IPS DF 19.7 (cell line): ENCODE data around the gene SLC38A10.

Source experiments
- DNase-seq: peaks from one replicate; pipeline ENCODE4 v3.0.0-alpha.2; 2013; ENCODE audit warnings: low read depth, low spot score

SLC38A10 gene

DNA sequence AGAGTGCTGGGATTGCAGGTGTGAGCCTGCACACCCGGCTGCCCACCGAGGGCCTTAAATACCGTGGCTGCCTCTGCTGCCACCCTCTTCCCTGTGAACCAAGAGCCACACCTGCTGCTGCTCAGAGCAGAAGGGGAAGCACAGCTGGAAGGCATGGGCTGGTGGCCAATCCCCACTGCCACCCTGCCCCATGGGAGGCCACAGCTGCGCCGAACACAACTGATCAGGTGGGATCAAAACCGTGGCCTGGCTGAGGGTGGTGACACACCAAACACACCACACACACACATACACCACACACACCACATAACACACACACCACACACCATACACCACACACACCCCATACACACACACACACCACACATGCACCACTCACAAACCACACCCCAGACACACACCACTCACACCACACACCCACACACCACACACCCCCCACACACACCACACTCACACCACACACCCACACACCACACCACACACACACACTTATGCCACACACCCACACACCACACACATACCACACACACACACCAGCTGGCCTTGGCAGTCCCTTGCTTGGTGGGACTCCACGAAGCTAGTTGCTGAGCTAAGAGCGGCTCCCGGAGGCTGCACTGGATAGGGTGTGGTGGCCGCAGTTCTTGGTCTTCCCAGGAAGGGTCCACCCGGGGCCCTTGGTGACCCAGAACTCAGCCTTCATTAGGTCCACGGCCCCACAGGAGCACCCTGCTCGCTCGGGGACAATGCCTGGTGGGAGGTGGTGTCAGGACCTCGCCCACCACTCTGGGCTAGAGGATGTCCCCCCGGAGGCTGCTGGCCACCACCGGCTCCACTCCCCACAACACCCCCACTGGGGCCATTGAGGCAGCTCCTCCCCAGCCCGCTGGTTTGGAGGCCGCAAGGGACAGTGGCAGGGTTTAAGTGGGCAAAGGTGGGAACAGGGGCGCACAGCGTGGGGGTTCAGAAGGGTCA lies 87.2 kb downstream of the SLC38A10 start:
- DNase-seq: no peak

DNA sequence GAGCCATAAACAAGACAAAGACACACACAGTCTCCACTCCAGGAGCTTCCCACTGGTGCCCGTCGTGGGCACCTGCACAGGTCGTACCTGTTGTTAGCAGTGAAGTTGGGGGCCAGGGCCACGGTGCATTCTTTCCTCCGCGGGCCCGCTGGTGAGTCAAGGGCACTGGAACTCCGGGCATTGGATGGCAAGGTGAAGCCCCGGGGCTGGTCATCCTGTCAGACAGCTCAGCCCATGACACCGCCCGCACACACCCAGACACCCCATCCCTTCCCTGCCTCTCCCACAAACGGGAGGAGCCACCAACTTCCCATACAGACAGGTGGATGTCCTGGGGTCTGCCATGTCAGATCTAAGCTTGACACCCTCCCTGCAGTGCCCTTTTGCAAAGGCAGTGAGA lies 88.5 kb downstream of the SLC38A10 start:
- no peak for DNase-seq

DNA sequence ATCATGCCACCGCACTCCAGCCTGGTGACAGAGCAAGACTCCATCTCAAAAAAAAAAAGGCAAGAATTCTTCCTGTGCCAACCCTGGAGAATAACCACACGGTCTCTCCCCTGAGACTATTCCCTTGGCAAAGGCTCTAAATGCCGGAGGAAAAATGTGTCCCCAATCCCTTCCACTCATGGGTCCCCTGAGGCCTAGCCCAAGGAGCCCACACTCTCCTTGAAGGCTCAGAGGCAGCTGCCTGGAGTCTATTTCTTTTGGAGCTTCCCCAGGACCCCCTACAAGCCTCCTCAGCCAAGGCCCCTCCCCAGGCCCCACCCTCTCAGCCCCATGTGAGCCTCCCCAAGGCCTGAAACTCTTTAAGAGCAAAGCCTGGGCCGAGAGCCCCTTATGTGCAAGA lies 88.9 kb downstream of the SLC38A10 start:
- DNase-seq: no peak

DNA sequence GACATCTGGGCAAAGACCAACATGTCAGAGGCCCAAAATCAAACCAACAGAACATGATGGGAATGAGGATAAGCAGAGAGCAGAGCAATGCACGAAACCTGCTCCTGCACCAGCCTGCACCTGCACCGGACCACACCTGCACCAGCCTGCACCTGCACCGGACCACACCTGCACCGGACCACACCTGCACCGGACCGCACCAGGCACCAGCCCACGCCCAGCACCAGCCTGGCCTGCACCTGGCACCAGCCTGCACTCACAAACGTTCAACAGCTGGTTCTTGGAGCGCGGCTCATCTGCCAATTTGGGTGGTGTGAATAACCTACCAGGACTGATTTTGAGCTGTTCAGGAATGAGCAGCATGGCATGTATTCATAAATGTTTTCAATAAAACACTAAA lies 90.5 kb downstream of the SLC38A10 start:
- DNase-seq: no peak

DNA sequence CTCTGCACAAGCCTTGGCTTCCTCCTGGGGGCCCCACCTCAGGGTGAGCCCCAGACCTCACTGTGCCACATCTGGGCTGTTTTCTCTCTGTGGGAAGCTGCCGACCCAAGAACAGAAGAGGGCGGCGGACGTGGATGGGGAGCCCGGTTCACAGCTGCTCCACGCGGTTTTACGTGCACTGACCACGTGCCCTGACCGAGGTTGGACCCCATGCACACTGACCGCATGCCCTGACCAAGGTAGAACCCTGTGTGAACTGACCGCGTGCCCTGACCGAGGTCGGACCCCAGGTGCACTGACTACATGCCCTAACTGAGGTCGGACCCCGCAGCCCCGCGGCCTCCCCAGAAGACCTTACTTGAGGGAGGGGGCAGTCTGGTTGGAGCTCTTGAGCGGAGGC lies 92.0 kb downstream of the SLC38A10 start:
- no peak for DNase-seq

DNA sequence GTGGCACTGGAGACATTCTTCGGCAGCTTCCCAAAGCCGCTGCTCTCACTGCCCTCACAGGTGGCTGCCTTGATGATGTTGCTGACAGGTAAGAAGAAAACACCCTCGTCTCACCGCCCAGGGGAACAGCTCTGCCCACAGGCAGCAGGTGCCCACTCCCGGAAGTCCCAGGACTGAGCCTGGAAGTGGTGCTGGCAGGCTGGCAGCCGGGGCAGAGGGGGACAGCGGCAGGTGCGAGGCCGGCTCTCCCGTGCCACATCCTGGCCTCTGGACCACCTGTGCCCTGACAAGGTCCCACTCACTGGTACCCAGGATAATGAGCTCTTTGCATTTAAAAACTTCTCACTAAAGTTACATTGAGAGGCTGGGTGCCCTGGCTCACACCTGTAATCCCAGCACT lies 92.8 kb downstream of the SLC38A10 start:
- DNase-seq: no peak

DNA sequence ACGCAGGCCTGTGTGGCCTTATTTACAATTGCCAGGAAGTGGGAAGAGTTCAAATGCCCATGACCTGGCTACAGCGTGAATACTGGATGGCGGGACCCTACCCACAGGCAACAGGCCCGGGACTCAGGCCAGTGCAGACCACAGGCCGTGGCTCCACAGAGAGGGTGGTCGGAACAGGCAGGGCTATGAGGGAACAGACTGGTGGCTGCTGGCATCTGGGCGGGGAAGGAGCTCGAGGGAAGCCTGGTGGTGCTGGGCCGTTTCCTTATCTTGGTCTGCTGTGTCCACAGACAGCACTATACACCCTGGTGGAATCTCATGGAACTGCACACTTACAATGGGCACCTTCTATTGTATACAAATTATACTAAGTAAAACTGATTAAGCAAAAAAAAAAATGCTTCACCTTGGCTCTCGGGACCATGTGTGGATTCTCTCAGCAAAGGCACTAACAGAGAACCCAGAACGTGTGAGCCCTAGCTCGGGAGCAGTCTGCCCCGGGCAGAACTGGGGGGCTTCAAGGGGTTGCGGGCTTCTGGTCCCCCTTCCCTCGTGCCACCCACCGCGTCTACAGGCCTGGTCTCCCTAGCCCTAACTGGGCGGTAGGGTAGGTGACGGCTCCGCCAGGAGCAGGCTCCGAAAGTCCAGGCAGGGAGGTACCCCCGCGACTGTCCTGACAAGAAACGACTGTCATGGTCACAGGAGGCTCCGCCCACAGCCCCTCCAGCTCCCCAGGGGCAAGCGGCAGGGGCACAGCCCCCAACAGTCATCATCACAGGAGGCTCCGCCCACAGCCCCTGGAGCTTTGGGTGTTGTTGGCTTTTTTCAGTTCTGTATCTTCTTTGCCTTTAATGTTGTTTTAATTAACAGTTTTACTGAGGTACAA lies 94.2 kb downstream of the SLC38A10 start:
- DNase-seq: no peak

DNA sequence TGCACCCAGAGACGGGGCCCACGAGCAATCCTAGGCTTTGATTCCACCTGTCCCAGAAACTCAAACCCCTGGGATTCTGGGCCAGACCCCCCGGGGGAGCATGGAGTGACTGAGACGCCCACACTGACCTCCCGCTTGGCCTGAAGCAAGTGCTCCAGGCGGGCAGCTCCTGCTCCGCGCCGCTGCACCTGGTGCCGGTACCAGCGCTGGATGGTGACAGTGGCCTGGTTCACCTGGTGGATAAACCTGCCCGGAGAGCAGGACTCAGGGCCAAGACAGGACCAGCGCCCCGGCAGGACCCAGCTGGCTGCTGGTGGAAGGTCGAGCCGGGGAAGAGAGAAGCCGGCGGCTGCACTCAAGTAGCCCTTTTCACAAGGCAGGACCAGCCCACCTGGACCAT lies 94.9 kb downstream of the SLC38A10 start:
- no peak for DNase-seq

DNA sequence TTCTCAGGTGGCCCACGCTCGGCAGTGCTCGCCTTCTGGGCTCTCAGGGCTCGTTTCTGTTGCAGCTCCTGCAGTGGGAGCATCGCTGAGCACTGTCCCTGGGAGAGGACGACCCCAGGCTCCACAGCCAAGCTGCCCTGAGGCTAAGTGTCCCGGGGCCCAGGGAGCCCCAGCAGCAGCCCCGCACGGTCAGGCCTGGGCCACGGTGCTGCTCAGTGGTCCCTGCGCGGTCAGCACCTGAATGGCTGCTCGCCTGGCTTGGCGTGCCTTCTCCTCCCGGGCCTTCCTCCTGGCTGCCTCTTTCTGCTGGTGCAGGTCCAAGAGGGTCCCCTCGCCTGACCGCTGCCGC lies 95.7 kb downstream of the SLC38A10 start:
- DNase-seq: no peak

DNA sequence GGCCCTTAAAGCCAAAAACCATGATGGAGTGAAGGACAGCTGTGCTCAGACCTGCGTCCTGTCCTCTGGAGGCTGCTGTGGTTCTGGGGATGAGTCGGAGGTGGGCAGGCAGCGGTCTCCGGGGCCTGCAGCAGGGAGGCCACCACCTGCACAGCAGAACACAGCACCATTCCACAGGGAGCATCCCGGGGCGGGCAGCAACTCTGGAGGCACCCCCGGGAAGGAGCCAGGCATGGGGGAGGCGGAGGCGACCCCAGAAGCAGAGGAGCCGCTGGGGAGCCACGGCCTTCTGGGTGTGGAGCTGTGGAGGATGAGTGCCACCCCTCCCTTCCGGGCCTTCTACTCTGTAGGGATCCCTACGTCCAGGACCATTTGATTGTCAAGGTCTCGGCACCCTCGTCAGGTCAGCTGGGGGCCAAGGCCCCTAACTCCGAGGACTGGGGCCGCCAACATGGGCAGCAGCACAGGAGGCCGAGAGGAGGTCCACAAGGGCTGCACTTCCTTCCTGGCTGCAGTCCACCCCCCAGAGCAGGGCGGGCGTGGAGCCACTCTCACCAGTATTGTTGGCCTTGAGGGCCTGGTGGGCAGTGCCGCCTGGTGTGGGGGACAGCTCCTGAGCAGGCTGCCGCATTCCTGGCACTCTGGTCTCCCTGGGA lies 96.2 kb downstream of the SLC38A10 start:
- no peak for DNase-seq

DNA sequence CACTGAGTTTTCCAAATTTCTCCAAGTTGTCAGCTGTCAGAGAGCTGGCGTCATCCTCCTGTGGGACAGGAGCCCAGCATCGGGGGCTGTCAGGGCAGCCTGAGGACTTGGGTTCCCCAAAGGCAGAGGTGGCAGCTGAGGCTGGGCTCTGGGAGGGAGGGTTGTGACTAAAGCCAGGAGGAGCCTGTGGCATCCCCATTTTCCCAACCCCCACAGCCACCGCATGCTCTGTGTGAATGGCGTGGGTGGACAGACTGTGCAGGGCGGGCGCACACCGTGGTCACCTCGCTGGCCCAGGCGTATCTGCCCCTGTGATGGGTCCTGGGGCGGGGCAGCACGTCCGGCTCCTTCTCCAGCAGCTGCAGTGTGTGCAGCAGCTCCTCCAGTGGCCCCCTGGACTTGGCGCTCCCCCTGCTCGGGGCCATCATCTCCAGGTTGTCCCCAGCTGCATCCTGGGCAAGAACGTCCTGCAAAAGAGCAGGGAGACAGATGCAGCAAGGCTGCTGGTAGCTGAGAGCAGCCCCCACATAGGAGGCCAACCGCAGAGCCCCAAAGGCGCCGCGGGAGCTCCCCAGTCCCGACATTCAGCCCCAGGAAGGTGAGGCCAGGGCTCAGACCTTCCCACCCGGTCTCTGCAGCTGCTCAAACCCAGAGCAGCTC lies 97.1 kb downstream of the SLC38A10 start:
- DNase-seq: no peak

DNA sequence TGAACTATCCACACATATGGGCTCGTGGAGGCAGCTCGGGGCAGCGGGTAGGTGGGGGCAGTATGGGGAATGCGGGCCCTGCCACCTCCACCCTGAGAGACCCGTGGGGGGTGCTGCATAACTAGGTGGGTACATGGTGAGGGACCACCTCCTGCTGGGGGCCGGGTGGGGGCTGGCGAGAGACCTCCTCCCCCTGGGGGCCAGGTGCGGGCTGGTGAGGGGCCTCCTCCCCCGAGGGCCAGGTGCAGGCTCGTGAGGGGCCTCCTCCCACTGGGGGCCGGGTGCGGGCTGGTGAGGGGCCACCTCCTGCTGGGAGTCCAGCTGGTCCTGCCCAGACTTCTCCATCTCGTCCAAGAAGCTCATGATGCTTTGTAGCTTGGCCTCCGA lies 97.7 kb downstream of the SLC38A10 start:
- no peak for DNase-seq

DNA sequence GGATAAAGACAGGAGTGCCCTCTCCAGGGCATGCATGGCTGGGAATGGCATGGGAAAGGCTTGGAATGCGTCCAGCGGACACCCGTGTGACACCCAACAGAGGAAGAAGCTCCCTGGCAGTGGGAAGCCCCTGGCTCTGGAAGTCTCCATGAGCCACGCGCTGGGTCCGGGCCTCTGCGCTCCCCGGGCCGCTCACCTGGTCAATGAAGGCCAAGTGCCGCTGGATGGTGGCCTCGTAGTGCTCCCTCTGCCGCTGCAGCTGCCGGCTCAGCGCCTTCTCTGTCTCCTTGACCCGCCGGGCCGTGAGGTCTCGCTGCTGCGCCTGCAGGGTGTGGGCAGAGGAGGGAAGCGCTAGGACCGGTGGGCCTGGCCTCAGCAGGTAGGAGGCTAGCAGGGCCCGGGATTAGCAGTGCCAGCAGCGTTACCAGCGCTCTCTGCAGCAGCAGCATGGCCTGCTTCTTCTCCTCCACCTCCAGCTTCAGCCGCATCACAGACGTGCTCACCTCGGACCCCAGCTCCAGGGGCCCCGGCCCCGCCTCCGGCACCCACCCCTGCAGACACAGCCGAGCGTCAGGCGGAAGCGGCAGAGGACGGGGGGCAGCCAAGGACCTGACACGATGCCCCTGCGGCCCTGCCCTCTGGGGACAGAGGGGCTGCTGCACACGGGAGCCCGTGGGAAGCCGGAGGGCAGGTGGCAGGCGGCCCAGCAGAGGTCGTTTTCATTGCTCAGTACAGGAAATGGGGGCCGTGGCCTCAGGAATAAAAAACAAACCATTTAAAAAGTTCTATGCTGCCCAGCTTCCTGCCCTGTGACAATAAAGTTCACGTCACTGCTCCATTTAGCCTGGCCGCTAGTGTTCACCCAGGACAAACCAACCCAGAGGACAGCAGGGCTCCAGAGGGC lies 98.3 kb downstream of the SLC38A10 start:
- DNase-seq: no peak

DNA sequence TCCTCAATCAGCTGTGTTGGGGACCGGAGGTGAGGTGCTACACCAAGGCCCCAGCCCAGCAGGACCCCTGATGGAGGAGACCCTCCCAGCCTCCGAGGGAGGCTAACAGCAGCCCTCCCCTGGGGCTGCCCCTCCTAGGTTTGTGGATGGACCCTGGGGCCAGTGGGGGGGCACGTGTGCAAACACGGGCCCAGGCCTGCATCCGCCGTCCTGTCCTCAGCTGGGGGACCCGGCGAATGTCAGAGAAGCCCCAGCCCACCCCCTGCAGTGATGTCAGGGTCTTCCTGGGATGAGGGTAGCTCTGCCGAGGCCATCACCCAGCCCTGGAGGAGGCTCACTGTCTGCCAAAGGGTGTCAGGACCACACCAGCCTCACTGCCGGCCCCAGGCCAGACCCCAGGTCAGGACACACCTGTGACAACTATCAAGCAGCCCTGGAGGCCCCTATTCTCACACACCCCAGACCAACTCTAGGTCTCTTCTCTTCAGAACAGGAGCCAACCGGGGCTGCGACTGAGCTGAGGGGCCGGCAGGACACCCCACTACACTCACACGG lies 99.1 kb downstream of the SLC38A10 start:
- DNase-seq: no peak
